ENCODE measurements around the gene B3GAT2. TPM values are rescaled to one million over a fixed set of nuclear protein-coding genes. Genes with fewer than 3 reads are reported as not detected.
"Not testable (repeated sequence)": the region's sequence is repeated elsewhere in the genome, so short reads cannot be mapped to it uniquely, and the experiment has no call there.

The B3GAT2 gene
- total RNA-seq, 1 donor from 2014 or later: not detected

GRCh38 chr6:70955441-70956190 lies 1.2 kb downstream of the B3GAT2 start:
- H3K4me3 Mint-ChIP-seq (ENCODE audit: low read depth): peak overlapping the region; percentile 63
- DNase-seq (ENCODE audit: low spot score): peak; percentile 77
- no peaks in the 10 kb centered on the region for H3K36me3 Mint-ChIP-seq (ENCODE audit: low read depth)
- H3K27me3 Mint-ChIP-seq (ENCODE audit: low read depth): peaks cover 73% of the 10 kb centered on the region
- no peaks in the 10 kb centered on the region for H3K9me3 Mint-ChIP-seq
- peaks cover 10% of the 10 kb centered on the region for H3K4me1 Mint-ChIP-seq (ENCODE audit: low read depth)
- intact Hi-C loops (cut with micrococcal nuclease): loop anchor here (2.0 to 5.0 kb wide), 3 partner anchors 249 to 643 kb away; partner anchors contain the start of gene FAM135A
- H3K27ac Mint-ChIP-seq: no peak overlapping the region

GRCh38 chr6:70954750-70955149 lies 2.1 kb downstream of the B3GAT2 start:
- no peak for DNase-seq (ENCODE audit: low spot score)
- Mint-ChIP-seq H3K9me3 (no peaks in the 10 kb centered on the region), H3K4me1 (ENCODE audit: low read depth) (peaks cover 10% of the 10 kb centered on the region), H3K4me3 (ENCODE audit: low read depth) (no peak overlapping the region), H3K27ac (no peak overlapping the region), H3K27me3 (ENCODE audit: low read depth) (peaks cover 66% of the 10 kb centered on the region), H3K36me3 (ENCODE audit: low read depth) (no peaks in the 10 kb centered on the region)
- intact Hi-C loops (cut with micrococcal nuclease): loop anchor here (5.0 kb wide), 2 partner anchors 542 to 642 kb away; partner anchors contain the start of gene FAM135A

DNA sequence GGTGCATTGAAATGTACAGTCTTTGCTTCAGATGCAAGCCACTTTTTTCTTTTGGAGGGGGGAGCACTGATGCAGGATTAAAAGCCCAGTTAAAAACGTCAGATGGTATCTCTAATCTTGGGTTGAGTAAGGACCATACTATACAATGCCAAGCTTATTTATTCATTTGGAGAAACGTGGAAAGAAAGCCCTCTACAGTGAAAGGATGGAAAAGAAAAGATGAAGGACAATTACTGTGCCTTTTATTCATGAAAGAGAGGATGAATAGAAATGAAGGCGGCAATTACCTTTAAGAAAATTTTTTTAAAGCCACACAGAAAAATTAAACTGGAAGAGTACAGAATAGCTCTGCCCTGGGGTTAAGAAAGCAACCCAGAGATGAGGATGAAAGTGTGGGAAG lies 2.7 kb downstream of the B3GAT2 start:
- no peak for DNase-seq (ENCODE audit: low spot score)
- Mint-ChIP-seq H3K36me3 (ENCODE audit: low read depth) (no peaks in the 10 kb centered on the region), H3K4me1 (ENCODE audit: low read depth) (peaks cover 10% of the 10 kb centered on the region), H3K9me3 (no peaks in the 10 kb centered on the region), H3K27ac (no peak overlapping the region), H3K4me3 (ENCODE audit: low read depth) (no peak overlapping the region), H3K27me3 (ENCODE audit: low read depth) (peaks cover 60% of the 10 kb centered on the region)
- intact Hi-C loops (cut with micrococcal nuclease): no loop called here

- Mint-ChIP-seq H3K4me1 (ENCODE audit: low read depth) (peaks cover 10% of the 10 kb centered on the region), H3K27me3 (ENCODE audit: low read depth) (peaks cover 49% of the 10 kb centered on the region), H3K27ac (no peak overlapping the region), H3K4me3 (ENCODE audit: low read depth) (no peak overlapping the region), H3K9me3 (no peaks in the 10 kb centered on the region), H3K36me3 (ENCODE audit: low read depth) (no peaks in the 10 kb centered on the region)
- intact Hi-C loops (cut with micrococcal nuclease): no loop called here
- no peak for DNase-seq (ENCODE audit: low spot score)
Measured at GRCh38 chr6:70952608-70953165, 4.2 kb downstream of the B3GAT2 start.

- H3K36me3 Mint-ChIP-seq (ENCODE audit: low read depth); DNase-seq (ENCODE audit: low spot score); H3K27ac Mint-ChIP-seq; H3K9me3 Mint-ChIP-seq; H3K27me3 Mint-ChIP-seq (ENCODE audit: low read depth); H3K4me1 Mint-ChIP-seq (ENCODE audit: low read depth); H3K4me3 Mint-ChIP-seq (ENCODE audit: low read depth); intact Hi-C loops (cut with micrococcal nuclease): not testable (repeated sequence)
Measured at GRCh38 chr6:70944321-70944720, 12.5 kb downstream of the B3GAT2 start.

DNA sequence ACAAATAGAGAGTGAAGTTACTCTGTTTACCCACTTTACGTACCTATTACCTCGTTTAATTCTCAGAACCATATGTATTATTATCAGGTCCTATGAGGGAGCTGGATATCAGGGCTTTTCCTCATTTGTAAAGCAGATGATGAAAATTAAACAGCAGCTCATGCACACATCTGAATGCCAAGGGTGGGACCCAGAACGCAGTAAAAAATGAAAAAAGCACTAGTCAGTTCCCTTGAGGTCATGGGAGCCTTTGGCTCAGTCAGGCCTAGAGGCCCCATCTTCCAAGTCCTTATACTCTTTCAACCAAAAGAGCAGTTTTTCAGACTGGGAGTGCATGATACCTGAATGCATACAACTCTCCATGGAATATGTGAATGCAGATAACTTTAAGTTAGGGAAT lies 23.0 kb downstream of the B3GAT2 start:
- H3K27ac Mint-ChIP-seq: no peak overlapping the region
- H3K27me3 Mint-ChIP-seq (ENCODE audit: low read depth): peaks cover 1% of the 10 kb centered on the region
- H3K4me3 Mint-ChIP-seq (ENCODE audit: low read depth): no peak overlapping the region
- no peaks in the 10 kb centered on the region for H3K36me3 Mint-ChIP-seq (ENCODE audit: low read depth)
- H3K4me1 Mint-ChIP-seq (ENCODE audit: low read depth): no peaks in the 10 kb centered on the region
- no peaks in the 10 kb centered on the region for H3K9me3 Mint-ChIP-seq
- intact Hi-C loops (cut with micrococcal nuclease): no loop called here
- DNase-seq (ENCODE audit: low spot score): no peak

DNA sequence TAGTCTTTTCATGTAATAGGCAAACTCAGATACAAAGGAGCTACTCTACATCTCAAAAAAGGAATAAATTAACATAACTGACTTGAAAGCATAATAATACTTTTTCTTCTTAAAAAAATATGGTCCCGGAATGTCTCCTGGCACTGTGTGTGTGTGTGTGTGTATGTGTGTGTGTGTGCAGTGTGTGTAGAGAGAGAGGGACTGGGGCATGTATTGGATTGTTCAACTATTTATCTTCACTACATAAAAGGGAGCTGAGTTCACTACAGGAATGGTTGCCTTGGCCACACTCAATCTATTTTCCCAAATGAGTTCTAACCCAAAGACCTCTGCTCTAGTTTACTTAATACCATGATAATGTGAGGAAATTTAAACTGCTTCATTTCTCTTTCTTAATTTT lies 51.1 kb downstream of the B3GAT2 start:
- intact Hi-C loops (cut with micrococcal nuclease): no loop called here
- DNase-seq (ENCODE audit: low spot score): no peak
- no peak overlapping the region for H3K27ac Mint-ChIP-seq
- no peaks in the 10 kb centered on the region for H3K4me1 Mint-ChIP-seq (ENCODE audit: low read depth)
- no peak overlapping the region for H3K4me3 Mint-ChIP-seq (ENCODE audit: low read depth)
- H3K36me3 Mint-ChIP-seq (ENCODE audit: low read depth): no peaks in the 10 kb centered on the region
- no peaks in the 10 kb centered on the region for H3K9me3 Mint-ChIP-seq
- H3K27me3 Mint-ChIP-seq (ENCODE audit: low read depth): peaks cover 2% of the 10 kb centered on the region

DNA sequence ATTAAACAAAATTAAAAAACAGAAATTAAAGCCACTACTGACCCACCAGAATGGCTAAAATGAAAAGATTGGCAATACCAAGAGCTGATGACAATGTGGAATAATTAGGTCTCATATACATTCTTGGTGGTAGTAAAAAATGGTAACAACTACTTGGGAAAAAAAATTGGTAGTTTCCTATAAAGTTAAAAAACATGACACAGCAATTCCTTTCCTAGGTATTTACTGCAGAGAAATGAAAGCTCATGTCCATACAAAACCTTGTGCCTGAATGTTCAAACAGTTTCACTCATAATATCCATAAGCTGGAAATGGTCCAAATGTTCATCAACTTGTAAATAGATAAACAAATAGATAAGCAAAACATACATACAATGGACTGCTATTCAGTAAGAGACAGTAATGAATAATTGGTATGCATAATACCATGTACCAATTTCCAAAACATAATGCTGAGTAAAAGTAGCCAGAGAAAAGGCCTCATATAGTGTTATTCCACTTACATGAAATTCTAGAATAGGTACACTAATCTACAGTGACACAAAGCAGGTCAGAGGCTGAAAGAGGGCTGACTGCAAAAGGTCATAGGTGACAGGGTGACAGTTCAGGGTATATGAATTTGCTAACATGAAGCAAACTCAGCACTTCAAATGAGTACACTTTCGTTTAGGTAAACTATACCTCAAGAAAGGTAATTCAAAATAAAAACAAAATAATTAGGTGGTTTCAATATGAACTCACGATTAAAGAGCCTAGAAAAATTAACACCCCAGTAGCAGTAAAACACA lies 53.0 kb downstream of the B3GAT2 start:
- no peak overlapping the region for H3K4me3 Mint-ChIP-seq (ENCODE audit: low read depth)
- intact Hi-C loops (cut with micrococcal nuclease): no loop called here
- H3K9me3 Mint-ChIP-seq: no peaks in the 10 kb centered on the region
- no peaks in the 10 kb centered on the region for H3K36me3 Mint-ChIP-seq (ENCODE audit: low read depth)
- DNase-seq (ENCODE audit: low spot score): no peak
- H3K27ac Mint-ChIP-seq: no peak overlapping the region
- H3K27me3 Mint-ChIP-seq (ENCODE audit: low read depth): peaks cover 4% of the 10 kb centered on the region
- H3K4me1 Mint-ChIP-seq (ENCODE audit: low read depth): no peaks in the 10 kb centered on the region

GRCh38 chr6:70901324-70901723 lies 55.5 kb downstream of the B3GAT2 start:
- Mint-ChIP-seq H3K36me3 (ENCODE audit: low read depth) (no peaks in the 10 kb centered on the region), H3K4me1 (ENCODE audit: low read depth) (no peaks in the 10 kb centered on the region), H3K27me3 (ENCODE audit: low read depth) (peaks cover 6% of the 10 kb centered on the region), H3K4me3 (ENCODE audit: low read depth) (no peak overlapping the region), H3K9me3 (no peaks in the 10 kb centered on the region), H3K27ac (no peak overlapping the region)
- no peak for DNase-seq (ENCODE audit: low spot score)
- intact Hi-C loops (cut with micrococcal nuclease): no loop called here

DNA sequence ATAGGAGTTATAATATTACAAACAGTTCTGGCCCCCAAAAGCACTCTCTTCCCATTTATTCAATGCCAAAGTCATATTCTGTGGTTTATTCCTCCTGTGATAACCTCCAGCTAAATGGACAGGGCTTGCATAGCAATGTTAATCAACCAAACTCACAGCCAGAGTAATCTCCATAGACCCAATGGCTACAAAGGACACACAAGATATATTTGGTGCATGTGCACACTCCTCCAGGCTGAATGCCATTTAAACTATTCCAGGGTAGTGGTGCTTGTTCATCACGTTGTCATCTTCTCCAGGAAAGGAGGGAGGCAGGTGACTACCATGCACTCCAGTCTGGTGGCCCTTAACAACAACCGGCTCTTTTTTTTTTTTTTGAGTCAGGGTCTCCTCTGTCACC lies 56.8 kb downstream of the B3GAT2 start:
- intact Hi-C loops (cut with micrococcal nuclease): no loop called here
- H3K9me3 Mint-ChIP-seq: no peaks in the 10 kb centered on the region
- H3K27me3 Mint-ChIP-seq (ENCODE audit: low read depth): peaks cover 6% of the 10 kb centered on the region
- H3K27ac Mint-ChIP-seq: no peak overlapping the region
- no peaks in the 10 kb centered on the region for H3K4me1 Mint-ChIP-seq (ENCODE audit: low read depth)
- H3K4me3 Mint-ChIP-seq (ENCODE audit: low read depth): no peak overlapping the region
- no peak for DNase-seq (ENCODE audit: low spot score)
- H3K36me3 Mint-ChIP-seq (ENCODE audit: low read depth): no peaks in the 10 kb centered on the region

GRCh38 chr6:70894001-70894400 lies 62.9 kb downstream of the B3GAT2 start:
- Mint-ChIP-seq H3K36me3 (ENCODE audit: low read depth) (no peaks in the 10 kb centered on the region), H3K27me3 (ENCODE audit: low read depth) (peaks cover 4% of the 10 kb centered on the region), H3K4me1 (ENCODE audit: low read depth) (no peaks in the 10 kb centered on the region), H3K4me3 (ENCODE audit: low read depth) (no peak overlapping the region), H3K27ac (no peak overlapping the region), H3K9me3 (no peaks in the 10 kb centered on the region)
- DNase-seq (ENCODE audit: low spot score): no peak
- intact Hi-C loops (cut with micrococcal nuclease): no loop called here

- Mint-ChIP-seq H3K4me1 (ENCODE audit: low read depth) (no peaks in the 10 kb centered on the region), H3K27me3 (ENCODE audit: low read depth) (peaks cover 5% of the 10 kb centered on the region), H3K36me3 (ENCODE audit: low read depth) (no peaks in the 10 kb centered on the region), H3K9me3 (no peaks in the 10 kb centered on the region), H3K27ac (no peak overlapping the region), H3K4me3 (ENCODE audit: low read depth) (no peak overlapping the region)
- intact Hi-C loops (cut with micrococcal nuclease): no loop called here
- no peak for DNase-seq (ENCODE audit: low spot score)
Measured at GRCh38 chr6:70889270-70889669, 67.6 kb downstream of the B3GAT2 start.

- Mint-ChIP-seq H3K4me1 (ENCODE audit: low read depth) (no peaks in the 10 kb centered on the region), H3K27me3 (ENCODE audit: low read depth) (peaks cover 3% of the 10 kb centered on the region), H3K4me3 (ENCODE audit: low read depth) (no peak overlapping the region), H3K9me3 (no peaks in the 10 kb centered on the region), H3K36me3 (ENCODE audit: low read depth) (no peaks in the 10 kb centered on the region), H3K27ac (no peak overlapping the region)
- intact Hi-C loops (cut with micrococcal nuclease): no loop called here
- no peak for DNase-seq (ENCODE audit: low spot score)
Measured at GRCh38 chr6:70886661-70887060, 70.2 kb downstream of the B3GAT2 start.

All from activated T-helper 2 cell treated with anti-CD3 and anti-CD28 coated beads, Interferon-gamma antibody, Interleukin-2, Interleukin-4, amounts not matched to agents 10 μg/mL and 5 μg/mL and 100 μg/mL, durations not matched to agents 14 hours and 24 hours and 36 hours (primary cell).